ENCODE measurements around the gene COL19A1.

- TF ChIP-seq CTCF (IDR thresholded peaks at IDR 0.05) (no peak), POLR2A (IDR thresholded peaks at IDR 0.05) (no peak)
These were observed 388.4 kb downstream of the COL19A1 start for GRCh38 chr6:70254784-70255183.
